ENCODE measurements around the gene ECE1. TPM values are rescaled to one million over a fixed set of nuclear protein-coding genes. Genes with fewer than 3 reads are reported as not detected.

Gene ECE1
- total RNA-seq, 4 donors from 2014 or later, result 105 to 122 (median 112) TPM

- Histone ChIP-seq H3K36me3 (no peaks in the 10 kb centered on the region), H3K27me3 (no peaks in the 10 kb centered on the region), H3K4me1 (peaks cover 5 to 86% (median 30%) of the 10 kb centered on the region in 4 donors), H3K27ac (peak overlapping the region in 3 of 4 donors; percentile 57 to 89 (median 76)), H3K4me3 (no peak overlapping the region), H3K9me3 (no peaks in the 10 kb centered on the region)
- TF ChIP-seq CTCF (IDR thresholded peaks at IDR 0.05) (no peak), POLR2A (IDR thresholded peaks at IDR 0.05) (no peak)
- DNase-seq, result no peak
Observed at GRCh38 chr1:21323091-21323490, 32.8 kb upstream of the ECE1 start.

GRCh38 chr1:21322681-21323016, 32.4 kb upstream of the ECE1 start:
- no peaks in the 10 kb centered on the region for H3K27me3 ChIP-seq
- no peaks in the 10 kb centered on the region for H3K36me3 ChIP-seq
- H3K4me1 ChIP-seq, result peaks cover 5 to 86% (median 30%) of the 10 kb centered on the region in 4 donors
- no peak overlapping the region for H3K4me3 ChIP-seq
- no peaks in the 10 kb centered on the region for H3K9me3 ChIP-seq
- TF ChIP-seq CTCF (IDR thresholded peaks at IDR 0.05) (no peak), POLR2A (IDR thresholded peaks at IDR 0.05) (no peak)
- no peak for DNase-seq
- H3K27ac ChIP-seq, result peak overlapping the region in 3 of 4 donors; percentile 36 to 89 (median 57)

DNA sequence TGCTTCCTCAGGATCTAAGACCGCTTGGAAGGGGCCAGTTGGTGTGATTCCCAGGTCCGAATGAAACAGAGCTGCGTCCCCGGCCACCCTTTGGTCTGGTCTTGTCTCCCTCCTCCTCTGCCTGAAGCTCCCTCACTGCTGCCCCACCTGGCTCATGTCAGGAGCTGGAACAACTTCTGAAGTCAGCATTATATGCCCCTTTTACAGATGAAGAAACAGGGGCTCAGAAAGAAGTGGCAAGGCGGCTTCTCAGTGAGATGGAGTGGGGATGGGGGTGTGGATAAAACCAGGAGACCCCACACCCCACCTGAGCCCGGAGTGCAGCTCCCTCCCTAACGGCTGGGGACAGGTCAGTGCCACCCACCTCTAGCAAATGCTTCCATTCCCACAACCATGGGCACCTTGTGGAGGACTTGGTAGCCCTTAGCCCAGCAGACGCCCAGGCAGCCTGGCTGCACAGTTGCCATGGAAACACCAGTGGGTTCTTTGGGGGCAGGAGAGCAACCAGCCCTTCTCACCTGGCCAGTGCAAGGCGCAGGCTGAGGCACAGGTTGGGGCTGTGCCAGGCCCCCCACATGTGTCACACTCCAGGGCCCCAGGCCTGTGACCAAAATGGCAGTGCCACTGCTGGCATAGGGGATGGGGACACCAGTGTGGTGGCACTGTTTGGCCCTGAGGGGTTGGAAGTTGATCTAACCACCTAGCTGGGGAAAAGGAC, 31.9 kb upstream of the ECE1 start:
- Histone ChIP-seq H3K27ac (peak overlapping the region in 3 of 4 donors; percentile 36 to 89 (median 57)), H3K27me3 (no peaks in the 10 kb centered on the region), H3K9me3 (no peaks in the 10 kb centered on the region), H3K36me3 (no peaks in the 10 kb centered on the region), H3K4me1 (peaks cover 5 to 86% (median 30%) of the 10 kb centered on the region in 4 donors), H3K4me3 (no peak overlapping the region)
- no peak for DNase-seq
- TF ChIP-seq POLR2A (IDR thresholded peaks at IDR 0.05) (no peak), CTCF (IDR thresholded peaks at IDR 0.05) (no peak)

DNA sequence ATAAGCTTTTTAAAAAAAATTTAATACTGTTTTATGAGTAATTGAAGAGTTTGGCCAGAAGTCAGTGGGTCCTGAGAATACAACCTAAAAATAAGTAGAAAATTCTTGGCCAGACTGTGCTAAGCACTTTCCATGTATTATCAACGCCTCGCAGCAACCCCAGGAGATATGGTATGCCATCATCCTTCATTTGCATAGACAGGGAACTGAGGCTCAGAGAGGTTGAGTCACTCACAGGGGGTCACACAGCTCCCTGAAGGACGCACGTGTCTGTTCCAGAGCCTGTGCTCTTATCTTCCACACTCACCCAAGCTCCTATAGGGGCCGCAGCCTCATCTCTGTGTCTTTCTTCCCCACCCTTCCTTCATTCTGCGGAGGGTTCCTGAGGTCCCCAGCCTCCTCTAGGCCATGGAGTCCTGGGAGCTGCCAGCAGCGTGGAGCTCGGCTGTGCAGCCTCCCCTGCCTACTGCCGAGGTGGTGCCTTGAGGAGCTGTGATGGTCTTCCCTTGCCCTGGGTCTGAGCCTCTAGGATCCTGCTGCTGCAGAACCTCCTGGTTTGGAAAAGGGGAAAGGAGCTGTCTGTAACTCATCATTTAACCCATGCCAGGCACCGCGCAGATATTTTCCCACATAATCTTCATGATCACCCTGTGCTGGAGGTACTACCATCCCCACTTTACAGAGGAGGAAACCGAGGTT, 30.3 kb upstream of the ECE1 start:
- Histone ChIP-seq H3K4me3 (no peak overlapping the region), H3K4me1 (peaks cover 3 to 80% (median 21%) of the 10 kb centered on the region in 4 donors), H3K36me3 (no peaks in the 10 kb centered on the region), H3K27me3 (no peaks in the 10 kb centered on the region), H3K27ac (peak overlapping the region in 2 of 4 donors; percentile 25 to 78), H3K9me3 (no peaks in the 10 kb centered on the region)
- DNase-seq, result no peak
- TF ChIP-seq CTCF (IDR thresholded peaks at IDR 0.05) (no peak), POLR2A (IDR thresholded peaks at IDR 0.05) (no peak)

DNA sequence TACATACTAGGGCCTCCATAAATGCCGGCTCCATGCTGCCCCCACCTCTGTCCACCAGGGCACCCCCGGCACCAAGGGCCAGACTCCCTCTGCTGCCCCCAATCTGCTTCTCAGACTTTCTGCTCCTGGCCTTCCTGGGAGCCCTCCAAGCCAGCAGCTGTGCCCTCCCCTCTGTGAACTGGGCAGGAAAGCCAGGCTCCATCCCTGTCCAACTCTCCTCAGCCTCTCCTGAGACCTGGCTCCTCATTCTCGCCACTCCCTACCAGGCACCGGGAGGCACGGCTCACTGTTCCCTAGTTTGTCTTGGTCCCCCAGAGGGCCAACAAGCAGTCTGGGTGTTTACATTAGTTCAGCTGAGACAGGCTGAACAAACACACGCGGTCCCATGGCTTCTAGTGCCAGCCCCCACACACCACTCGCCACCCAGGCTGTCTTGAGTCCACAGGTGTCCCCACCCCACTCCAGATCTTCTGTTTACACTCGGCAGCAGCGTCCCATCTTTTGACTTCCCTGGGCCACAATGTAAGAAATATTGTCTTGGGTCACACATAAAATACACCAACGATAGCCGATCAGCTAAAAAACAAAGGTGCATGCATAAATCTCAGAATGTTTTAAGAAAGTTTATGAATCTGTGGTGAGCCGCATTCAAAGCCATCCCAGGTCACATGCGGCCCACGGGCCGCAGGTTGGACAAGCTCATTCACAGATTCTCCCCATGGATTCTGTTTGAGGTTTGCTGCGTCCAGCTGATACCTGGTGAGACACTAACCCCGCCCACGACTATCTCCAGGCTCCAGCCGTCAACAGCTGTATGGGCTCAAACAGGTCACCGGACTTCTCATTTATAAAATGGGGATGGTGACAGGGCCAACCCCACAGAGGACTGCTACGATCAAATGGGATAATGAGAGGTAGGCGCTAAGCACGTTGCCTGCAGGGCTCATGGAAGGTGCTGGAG, 29.5 kb upstream of the ECE1 start:
- DNase-seq, result no peak
- no peaks in the 10 kb centered on the region for H3K36me3 ChIP-seq
- TF ChIP-seq CTCF (IDR thresholded peaks at IDR 0.05) (no peak), POLR2A (IDR thresholded peaks at IDR 0.05) (no peak)
- H3K9me3 ChIP-seq, result no peaks in the 10 kb centered on the region
- H3K27ac ChIP-seq, result peak overlapping the region; percentile 18 to 86 (median 75)
- no peak overlapping the region for H3K4me3 ChIP-seq
- H3K27me3 ChIP-seq, result no peaks in the 10 kb centered on the region
- peaks cover 0 to 72% (median 14%) of the 10 kb centered on the region in 4 donors for H3K4me1 ChIP-seq
